Loucy (cell line): Measurements from ENCODE around the gene ERH.

Experiments used
- H2AFZ ChIP-seq: fragments of 200-600 bp; sonication (generic); 2 replicates; pipeline ENCODE4 v1.6.0; 2016; ENCODE audit warnings: antibody characterized with exemption, mild to moderate bottlenecking, low read length, moderate library complexity
- H3F3A ChIP-seq: fragments of 200-600 bp; 2 replicates; pipeline ENCODE4 v1.6.0; 2016; ENCODE audit warnings: antibody characterized with exemption, low read depth, mild to moderate bottlenecking
- H3K27me3 ChIP-seq: fragments of 200-600 bp; sonication (generic); 2 replicates; pipeline ENCODE4 v1.6.1; 2014; ENCODE audit warnings: low read length, mild to moderate bottlenecking; ENCODE audit not compliant: insufficient read depth, poor library complexity, severe bottlenecking
- H3K36me3 ChIP-seq: fragments of 200-600 bp; sonication (generic); 2 replicates; pipeline ENCODE4 v1.6.1; 2016; ENCODE audit warnings: low read length; ENCODE audit not compliant: insufficient read depth
- H3K4me1 ChIP-seq: fragments of 200-600 bp; sonication (generic); 2 replicates; pipeline ENCODE4 v1.5.1; 2014; ENCODE audit warnings: low read length, mild to moderate bottlenecking; ENCODE audit not compliant: insufficient read depth, poor library complexity, severe bottlenecking
- H3K4me2 ChIP-seq: fragments of 200-600 bp; sonication (generic); 2 replicates; pipeline ENCODE4 v1.6.0; 2014; ENCODE audit warnings: antibody characterized with exemption, low read length, low read depth, mild to moderate bottlenecking; ENCODE audit not compliant: poor library complexity, severe bottlenecking
- H3K4me3 ChIP-seq: fragments of 200-600 bp; sonication (generic); 2 replicates; pipeline ENCODE4 v1.5.1; 2014; ENCODE audit warnings: low read length, mild to moderate bottlenecking, mixed read lengths; ENCODE audit not compliant: poor library complexity, severe bottlenecking
- H3K79me2 ChIP-seq: fragments of 200-600 bp; sonication (generic); 2 replicates; pipeline ENCODE4 v1.6.1; 2014; ENCODE audit warnings: low read length; ENCODE audit not compliant: insufficient read depth
- H3K9ac ChIP-seq: fragments of 200-600 bp; sonication (generic); 2 replicates; pipeline ENCODE4 v1.6.0; 2014; ENCODE audit warnings: mild to moderate bottlenecking, low read depth, low read length, moderate library complexity; ENCODE audit not compliant: poor library complexity, severe bottlenecking
- H3K9me2 ChIP-seq: fragments of 200-600 bp; sonication (generic); replicated peaks from 2 replicates; pipeline ENCODE4 v1.6.1; 2016; ENCODE audit warnings: low read depth, low read length, mixed read lengths
- H3K9me3 ChIP-seq: fragments of 200-600 bp; sonication (generic); 2 replicates; pipeline ENCODE4 v1.6.1; 2014; ENCODE audit warnings: mild to moderate bottlenecking, antibody characterized with exemption, low read length, low read depth; ENCODE audit not compliant: insufficient read depth
- H4K20me1 ChIP-seq: fragments of 200-600 bp; sonication (generic); 2 replicates; pipeline ENCODE4 v1.6.0; 2014; ENCODE audit warnings: antibody characterized with exemption, low read length, mild to moderate bottlenecking; ENCODE audit not compliant: insufficient read depth, poor library complexity, severe bottlenecking
- CTCF ChIP-seq: fragments of 200-600 bp; sonication (generic); conservative IDR thresholded peaks from 2 replicates; pipeline ENCODE4 v1.5.1; 2014; ENCODE audit warnings: mild to moderate bottlenecking, antibody characterized with exemption, low read length
- EZH2phosphoT487 ChIP-seq: fragments of 200-600 bp; IDR thresholded peaks from 2 replicates; pipeline ENCODE4 v1.6.1; 2018; ENCODE audit warnings: antibody characterized with exemption, mild to moderate bottlenecking, moderate library complexity, borderline replicate concordance

Gene ERH

GRCh38 chr14:69342928-69343525, 55.1 kb downstream of the ERH start:
- Histone ChIP-seq H3K4me1 (peaks cover 4% of the 10 kb centered on the region), H3K9ac (no peak overlapping the region), H3F3A (no peaks in the 10 kb centered on the region), H3K9me3 (no peaks in the 10 kb centered on the region), H3K4me3 (no peak overlapping the region), H2AFZ (no peak overlapping the region), H3K9me2 (no peaks in the 10 kb centered on the region), H4K20me1 (no peaks in the 10 kb centered on the region), H3K27me3 (no peaks in the 10 kb centered on the region), H3K79me2 (no peaks in the 10 kb centered on the region), H3K4me2 (no peak overlapping the region), H3K36me3 (no peaks in the 10 kb centered on the region)
- TF ChIP-seq EZH2phosphoT487 (no peak), CTCF (no peak)

GRCh38 chr14:69339426-69339825, 58.7 kb downstream of the ERH start:
- Histone ChIP-seq H3K27me3 (no peaks in the 10 kb centered on the region), H3K4me2 (no peak overlapping the region), H3F3A (no peaks in the 10 kb centered on the region), H3K9me2 (no peaks in the 10 kb centered on the region), H4K20me1 (no peaks in the 10 kb centered on the region), H2AFZ (no peak overlapping the region), H3K4me3 (no peak overlapping the region), H3K36me3 (no peaks in the 10 kb centered on the region), H3K9ac (no peak overlapping the region), H3K79me2 (no peaks in the 10 kb centered on the region), H3K9me3 (no peaks in the 10 kb centered on the region), H3K4me1 (no peaks in the 10 kb centered on the region)
- TF ChIP-seq EZH2phosphoT487 (no peak), CTCF (no peak)

GRCh38 chr14:69337984-69338383, 60.1 kb downstream of the ERH start:
- TF ChIP-seq EZH2phosphoT487 (no peak), CTCF (no peak)
- no peaks in the 10 kb centered on the region for H3K36me3 ChIP-seq
- H3K4me2 ChIP-seq: no peak overlapping the region
- no peaks in the 10 kb centered on the region for H3K4me1 ChIP-seq
- no peak overlapping the region for H3K9ac ChIP-seq
- no peaks in the 10 kb centered on the region for H3K9me3 ChIP-seq
- H3K4me3 ChIP-seq: no peak overlapping the region
- no peaks in the 10 kb centered on the region for H3K9me2 ChIP-seq
- H3F3A ChIP-seq: no peaks in the 10 kb centered on the region
- no peak overlapping the region for H2AFZ ChIP-seq
- no peaks in the 10 kb centered on the region for H3K79me2 ChIP-seq
- no peaks in the 10 kb centered on the region for H4K20me1 ChIP-seq
- no peaks in the 10 kb centered on the region for H3K27me3 ChIP-seq
